GM12878 (cell line): ENCODE data around the gene PPIL6. TPM values are rescaled to one million over a fixed set of nuclear protein-coding genes. Genes with fewer than 3 reads are reported as not detected.

Source experiments
- ATAC-seq: fragments of 200-7000 bp; cut with Tn5 transposase; 3 replicates; pipeline ENCODE4 v1.9.1; 2020; ENCODE audit warnings: mild to moderate bottlenecking, moderate library complexity
- BruUV-seq: library from RNA; stranded (reverse); fragments of 400-500 nt; replicated peaks from 2 replicates; lab custom pipeline; 2021; lab: Mats Ljungman, UMichigan
- CTCF ChIA-PET: fragments of 300-600 bp; sonication (Branson Sonifier 250); formaldehyde crosslinking; extraction: SDS; loops from one replicate; lab custom pipeline; 2021; ENCODE audit warnings: inconsistent platforms; lab: Yijun Ruan, JAX
- POLR2A ChIA-PET: fragments of 350-600 bp; formaldehyde crosslinking; extraction: SDS; loops from one replicate; lab custom pipeline; 2021; ENCODE audit warnings: inconsistent platforms; lab: Charles Lee
- RAD21 ChIA-PET: fragments of 300-600 bp; sonication (Branson Sonifier 250); formaldehyde crosslinking; loops from one replicate; lab custom pipeline; 2023; ENCODE audit warnings: antibody characterized with exemption; ENCODE audit not compliant: unreplicated experiment; lab: Charles Lee
- SMC1A ChIA-PET: fragments of 300-600 bp; sonication (Branson Sonifier 250); formaldehyde crosslinking; loops from one replicate; lab custom pipeline; 2023; ENCODE audit not compliant: unreplicated experiment, uncharacterized antibody; lab: Charles Lee
- DNase-seq: peaks from one replicate; pipeline ENCODE4 v3.0.0-alpha.2; 2011; ENCODE audit warnings: low read depth, low spot score
- FAIRE-seq: peaks from 3 replicates; lab custom pipeline; 2011; peaks lifted over from hg19 to GRCh38; lab: Jason Lieb, UNC
- H2AFZ ChIP-seq: 2 replicates; pipeline ENCODE4 v1.6.0; 2011; ENCODE audit warnings: low read depth, low read length, control low read depth; ENCODE audit not compliant: control insufficient read depth
- H3K27ac ChIP-seq: 2 replicates; pipeline ENCODE4 v1.5.1; 2011; ENCODE audit warnings: control low read depth; ENCODE audit not compliant: control insufficient read depth, insufficient read depth
- H3K27me3 ChIP-seq, 2 experiments: replicated peaks in 1 of 2; 2 replicates each; pipeline versions ENCODE4 v1.6.0 to v1.6.1; 2011; ENCODE audit warnings: low read length in 1 of 2; ENCODE audit not compliant: control insufficient read depth in 2 of 2, insufficient read depth in 2 of 2
- H3K36me3 ChIP-seq, 2 experiments: 2 replicates each; pipeline ENCODE4 v1.5.1; 2011; ENCODE audit warnings: low read length in 1 of 2; ENCODE audit not compliant: control insufficient read depth in 2 of 2, insufficient read depth in 2 of 2
- H3K4me1 ChIP-seq: 2 replicates; pipeline ENCODE4 v1.6.1; 2011; ENCODE audit warnings: mild to moderate bottlenecking, low read length, moderate library complexity, mixed read lengths; ENCODE audit not compliant: control insufficient read depth, insufficient read depth
- H3K4me2 ChIP-seq: 2 replicates; pipeline ENCODE4 v1.6.0; 2011; ENCODE audit warnings: control low read depth; ENCODE audit not compliant: control insufficient read depth, insufficient read depth
- H3K4me3 ChIP-seq: fragments of 200-600 bp; sonication (generic); 2 replicates; pipeline ENCODE4 v1.5.1; 2016
- H3K79me2 ChIP-seq: 2 replicates; pipeline ENCODE4 v1.6.0; 2011; ENCODE audit warnings: low read length; ENCODE audit not compliant: control insufficient read depth, insufficient read depth
- H3K9ac ChIP-seq: 2 replicates; pipeline ENCODE4 v1.8.0; 2011; ENCODE audit warnings: low read length, control low read depth, mixed read lengths; ENCODE audit not compliant: control insufficient read depth, insufficient read depth
- H3K9me3 ChIP-seq: replicated peaks from 3 replicates; pipeline ENCODE4 v1.5.1; 2011; ENCODE audit warnings: mild to moderate bottlenecking, low read length; ENCODE audit not compliant: control insufficient read depth, insufficient read depth
- H4K20me1 ChIP-seq: 2 replicates; pipeline ENCODE4 v1.6.0; 2011; ENCODE audit not compliant: control insufficient read depth, insufficient read depth
- BACH1 ChIP-seq: fragments of 450-650 bp; IDR thresholded peaks from 2 replicates; pipeline ENCODE4 v1.6.1; 2017; ENCODE audit warnings: mild to moderate bottlenecking, borderline replicate concordance
- CHD2 ChIP-seq: IDR thresholded peaks from 2 replicates; pipeline ENCODE4 v1.6.1; 2011; ENCODE audit warnings: low read depth, low read length, improper control_type of control experiment, borderline replicate concordance
- SMC3 ChIP-seq: IDR thresholded peaks from 2 replicates; pipeline ENCODE4 v1.6.1; 2011; ENCODE audit warnings: low read length, improper control_type of control experiment, borderline replicate concordance
- SREBF2 ChIP-seq: IDR thresholded peaks from 2 replicates; pipeline ENCODE4 v1.6.1; 2012; ENCODE audit warnings: mild to moderate bottlenecking, low read length
- SUZ12 ChIP-seq: fragments of 200-600 bp; sonication (generic); IDR thresholded peaks from one replicate; pipeline ENCODE4 v1.6.1; 2018; ENCODE audit warnings: antibody characterized with exemption, mild to moderate bottlenecking; ENCODE audit not compliant: unreplicated experiment
- TAF1 ChIP-seq: IDR thresholded peaks from 2 replicates; pipeline ENCODE4 v1.6.1; 2011; ENCODE audit warnings: mild to moderate bottlenecking, low read depth, low read length, borderline replicate concordance
- WRNIP1 ChIP-seq: IDR thresholded peaks from 2 replicates; pipeline ENCODE4 v1.6.1; 2011; ENCODE audit warnings: low read depth, low read length, improper control_type of control experiment, borderline replicate concordance
- WGBS: methylation state at CpG from one replicate; pipeline ENCODE4 v1.1.6; 2016; ENCODE audit warnings: low lambda C conversion rate; ENCODE audit not compliant: insufficient replicate concordance, insufficient coverage; ENCODE audit errors: missing lambda C conversion rate; 5-methylcytosine and 5-hydroxymethylcytosine counted together
- in situ Hi-C: fragments of 300-500 bp; cut with MboI; formaldehyde crosslinking; loops from 9 replicates; pipeline ENCODE4 v1.14.3; 2018; ENCODE audit warnings: mixed read lengths
- intact Hi-C: fragments of 100-400 bp; cut with micrococcal nuclease; formaldehyde crosslinking; loops from one replicate; pipeline ENCODE4 v1.14.2; 2022; ENCODE audit not compliant: unreplicated experiment
- polyA plus RNA-seq, 11 experiments: library from polyadenylated mRNA; depleted of rRNA in 4 of 11; unstranded in 6 of 11; stranded (reverse) in 5 of 11; fragments of >200 nt; fragmentation: Nextera tagmentation in 4 of 11; fragmentation: Illumina TruSeq in 1 of 11; extraction: Ambion mirVana in 4 of 11; extraction: Trizol in 1 of 11; gene quantifications; 1 replicate in 1 of 11; 2 replicates in 10 of 11; pipeline versions ENCODE4 v1.2.1 to v1.2.3, GENCODE V29; 2011 to 2016; ENCODE audit warnings: inconsistent platforms in 2 of 11, missing spikeins in 2 of 11, low read depth in 1 of 11
- total RNA-seq, 4 experiments: library from RNA; depleted of rRNA in 3 of 4; stranded (reverse); fragments of >200 nt in 3 of 4; fragmentation: Illumina TruSeq in 1 of 4; extraction: Trizol in 1 of 4; gene quantifications; 2 replicates each; pipeline versions ENCODE4 v1.2.1 to v1.2.3, GENCODE V29; 2013 to 2021
- TF ChIP-seq, protein P1 (sequence below): IDR thresholded peaks from 2 replicates; pipeline ENCODE4 v1.6.1; 2011; ENCODE audit warnings: low read depth, low read length, improper control_type of control experiment, borderline replicate concordance

PPIL6 gene
- total and polyA plus RNA-seq, 10 of the 15 experiments (the other 5 are each of a cell fraction or from before 2014, with no cell fraction given): 0.01 to 0.26 (median 0.12) TPM; not detected in 5

DNA sequence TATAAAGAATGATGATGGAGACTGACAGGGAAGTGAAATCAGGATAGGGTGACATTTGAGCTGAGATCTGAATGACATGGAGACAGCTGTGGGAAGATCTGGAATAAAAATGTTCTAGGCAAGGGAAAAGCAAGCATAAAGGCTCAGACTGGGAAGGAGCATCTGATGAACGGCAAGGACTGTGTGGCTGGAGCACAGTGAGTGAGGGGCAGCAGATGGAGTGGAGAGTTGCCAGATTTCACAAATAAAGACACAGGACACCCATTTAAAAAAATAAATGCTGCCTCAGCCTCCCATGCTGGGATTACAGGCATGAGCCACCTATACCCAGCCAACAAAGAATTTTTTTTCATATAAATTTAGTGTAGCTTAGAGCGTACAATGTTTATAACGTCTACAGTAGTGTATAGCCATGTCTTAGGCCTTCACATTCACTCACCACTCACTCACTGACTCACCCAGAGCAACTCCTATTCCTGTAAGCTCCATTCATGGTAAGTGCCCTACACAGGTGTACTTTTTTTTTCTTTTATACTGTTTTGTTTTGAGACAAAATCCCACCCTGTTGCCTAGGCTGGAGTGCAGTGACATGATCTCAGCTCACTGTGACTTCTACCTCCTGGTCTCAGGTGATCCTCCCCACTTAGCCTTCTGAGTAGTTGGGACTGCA, 45.0 kb upstream of the PPIL6 start:
- ChIA-PET CTCF (interaction anchor here (0.7 to 1.3 kb wide), 4 partner anchors 11 to 554 kb away, joined by 3 to 4 read pairs (median 3); no protein-coding TSS in a partner anchor), POLR2A (interaction anchor here (9.3 kb wide), 1 partner anchor 26 kb away, joined by 132 read pairs; the partner anchor contains the start of gene MICAL1), SMC1A (interaction anchor here (1.5 to 1.6 kb wide), 2 partner anchors 8 to 10 kb away, joined by 3 to 4 read pairs; no protein-coding TSS in a partner anchor)
- H3K27ac ChIP-seq: no peak overlapping the region
- H4K20me1 ChIP-seq: no peaks in the 10 kb centered on the region
- intact Hi-C loops (no loop called here), in situ Hi-C loops (no loop called here)
- H3K4me2 ChIP-seq: no peak overlapping the region
- no peak for FAIRE-seq
- ATAC-seq: no peak
- peaks cover 25% of the 10 kb centered on the region for H3K79me2 ChIP-seq
- BruUV-seq: no TSS peak
- H3K4me1 ChIP-seq: no peaks in the 10 kb centered on the region; the same call in 1 of the 2 replicates
- no peak overlapping the region for H2AFZ ChIP-seq
- no peaks in the 10 kb centered on the region for H3K27me3 ChIP-seq
- no peak for DNase-seq
- WGBS: 50% methylated on average over 3 of the region's 3 CpGs
- no peak overlapping the region for H3K4me3 ChIP-seq
- peaks cover 0 to 15% of the 10 kb centered on the region in 2 experiments; a peak in 1 of 4 replicates for H3K36me3 ChIP-seq
- TF ChIP-seq SMC3 (no peak), WRNIP1 (no peak), SUZ12 (no peak), BACH1 (no peak), CHD2 (no peak), SREBF2 (no peak), TAF1 (no peak)
- TF ChIP-seq, protein P1, sequence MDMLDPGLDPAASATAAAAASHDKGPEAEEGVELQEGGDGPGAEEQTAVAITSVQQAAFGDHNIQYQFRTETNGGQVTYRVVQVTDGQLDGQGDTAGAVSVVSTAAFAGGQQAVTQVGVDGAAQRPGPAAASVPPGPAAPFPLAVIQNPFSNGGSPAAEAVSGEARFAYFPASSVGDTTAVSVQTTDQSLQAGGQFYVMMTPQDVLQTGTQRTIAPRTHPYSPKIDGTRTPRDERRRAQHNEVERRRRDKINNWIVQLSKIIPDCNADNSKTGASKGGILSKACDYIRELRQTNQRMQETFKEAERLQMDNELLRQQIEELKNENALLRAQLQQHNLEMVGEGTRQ: no peak
- TF ChIP-seq, all 136 proteins: peak for 0
- Histone ChIP-seq H3K9me3 (no peaks in the 10 kb centered on the region), H3K9ac (no peak overlapping the region)
- RAD21 ChIA-PET: interaction anchor here (0.6 kb wide), 1 partner anchor 861 kb away, joined by 3 read pairs; no protein-coding TSS in a partner anchor
